Measurements from ENCODE around the gene ZNF821. TPM values are rescaled to one million over a fixed set of nuclear protein-coding genes. Genes with fewer than 3 reads are reported as not detected.

The ZNF821 gene
- total and polyA plus RNA-seq, 2 of the 8 experiments (the other 6 are each of a cell fraction or from before 2014, with no cell fraction given) = 9.5 to 14.1 TPM

GRCh38 chr16:71896764-71897368, 12.9 kb upstream of the ZNF821 start:
- peak overlapping the region; percentile 73 to 87 for H3K4me2 ChIP-seq (ENCODE audit: insufficient read depth in 1 of 2, low read depth in 2 of 2, low read length in 2 of 2)
- H2BK120ac ChIP-seq (replicated peaks; ENCODE audit: low read depth, low read length) = no peak overlapping the region
- ChIA-PET CTCF (ENCODE audit: partially characterized antibody) (interaction anchor here (1.0 to 1.1 kb wide), 2 partner anchors 14 to 77 kb away, joined by 5 read pairs; no protein-coding TSS in a partner anchor), POLR2A (ENCODE audit: partially characterized antibody) (interaction anchor here (0.7 to 5.8 kb wide), 10 partner anchors 8 to 89 kb away, joined by 3 to 70 read pairs (median 6); partner anchors contain the start of genes AP1G1 and ZNF821)
- no peaks in the 10 kb centered on the region for H3K79me1 ChIP-seq (ENCODE audit: low read depth, low read length)
- H3K27me3 ChIP-seq (replicated peaks in 1 of 4; ENCODE audit: control insufficient read depth in 3 of 4, extremely low read depth in 1 of 4, insufficient read depth in 3 of 4, low read length in 3 of 4) = no peaks in the 10 kb centered on the region
- H2BK15ac ChIP-seq (ENCODE audit: low read length) = no peak overlapping the region
- no peak overlapping the region for H3K23ac ChIP-seq (ENCODE audit: insufficient read length)
- H3K4ac ChIP-seq (replicated peaks; ENCODE audit: insufficient read length, low read depth, low read length) = no peak overlapping the region
- H2BK5ac ChIP-seq (ENCODE audit: low read depth, low read length) = no peak overlapping the region
- peak overlapping the region; percentile 90 to 95 (median 94) for H3K4me3 ChIP-seq (ENCODE audit: extremely low read depth in 1 of 4, insufficient read depth in 2 of 4, low read depth in 3 of 4, low read length in 4 of 4)
- H3K23me2 ChIP-seq (ENCODE audit: low read depth, low read length) = peaks cover 10% of the 10 kb centered on the region; the same call in 1 of the 2 replicates
- no peak overlapping the region for H2AFZ ChIP-seq (ENCODE audit: low read length)
- H3K9ac ChIP-seq (replicated peaks in 1 of 4; ENCODE audit: extremely low read depth in 1 of 4, low read depth in 3 of 4, low read length in 3 of 4) = no peak overlapping the region
- no peak overlapping the region for H2AK5ac ChIP-seq (ENCODE audit: low read depth, low read length)
- DNase-seq (ENCODE audit: low read depth in 1 of 2, low spot score in 2 of 2) = no peak
- no peak overlapping the region for H3K14ac ChIP-seq (ENCODE audit: insufficient read length)
- 64% methylated on average over 15 of the region's 15 CpGs; no CpG with 5 or more reads in 1 of the 2 experiments for WGBS, 2 experiments (ENCODE audit: extremely low coverage in 1 of 2, insufficient coverage in 1 of 2, insufficient read length in 1 of 2, insufficient replicate concordance in 2 of 2, low coverage in 1 of 2, low lambda C conversion rate in 2 of 2, missing lambda C conversion rate in 1 of 2)
- H4K8ac ChIP-seq (ENCODE audit: extremely low read depth, insufficient read depth, low read length) = no peak overlapping the region
- no peak overlapping the region for H4K5ac ChIP-seq (ENCODE audit: insufficient read length, low read depth, low read length)
- no peak overlapping the region for H4K91ac ChIP-seq (replicated peaks; ENCODE audit: insufficient read length, low read length)
- FAIRE-seq = no peak
- peaks cover 14 to 15% of the 10 kb centered on the region in 2 experiments for H4K20me1 ChIP-seq (replicated peaks in 1 of 2; ENCODE audit: control insufficient read depth in 1 of 2, insufficient read depth in 2 of 2, low read length in 2 of 2)
- no peak overlapping the region for H3K18ac ChIP-seq (ENCODE audit: extremely low read depth, low read length)
- H3K79me2 ChIP-seq (ENCODE audit: control insufficient read depth in 1 of 2, insufficient read depth in 2 of 2, low read length in 2 of 2) = peaks cover 48 to 66% of the 10 kb centered on the region in 2 experiments
- no peak overlapping the region for H3K27ac ChIP-seq (ENCODE audit: low read depth, low read length)
- H3K36me3 ChIP-seq (ENCODE audit: control insufficient read depth in 2 of 4, insufficient read depth in 4 of 4, low read length in 3 of 4) = peaks cover 0 to 6% (median 0%) of the 10 kb centered on the region in 4 experiments; a peak in 1 of 8 replicates
- H3K56ac ChIP-seq (replicated peaks; ENCODE audit: insufficient read length, low read depth, low read length) = no peak overlapping the region
- no peak overlapping the region for H2BK12ac ChIP-seq (ENCODE audit: low read depth, low read length)
- no peaks in the 10 kb centered on the region for H3K9me3 ChIP-seq (ENCODE audit: insufficient read depth in 2 of 2, low read depth in 1 of 2, low read length in 1 of 2)
- no peaks in the 10 kb centered on the region; a peak in 1 of 7 replicates for H3K4me1 ChIP-seq (replicated peaks in 1 of 4; ENCODE audit: control insufficient read depth in 3 of 4, insufficient read depth in 4 of 4, low read length in 3 of 4)
- no peak overlapping the region for H2BK20ac ChIP-seq (ENCODE audit: low read length)
- no peak for TF ChIP-seq CTCF (IDR thresholded peaks at IDR 0.05; ENCODE audit: control extremely low read depth in 1 of 3, insufficient read depth in 1 of 3, low read depth in 1 of 3, low read length in 3 of 3)
- no peak for TF ChIP-seq RFX5 (IDR thresholded peaks at IDR 0.05; ENCODE audit: borderline replicate concordance, low read depth, low read length)
- no peak for TF ChIP-seq MAFK (IDR thresholded peaks at IDR 0.05; ENCODE audit: low read depth, low read length)
- no peak for TF ChIP-seq EGR1 (IDR thresholded peaks at IDR 0.05; ENCODE audit: borderline replicate concordance, low read depth, low read length)
- TF ChIP-seq GTF2F1 (IDR thresholded peaks at IDR 0.05; ENCODE audit: borderline replicate concordance, low read depth, low read length) = no peak
- TF ChIP-seq BCL11A (IDR thresholded peaks at IDR 0.05; ENCODE audit: low read depth in 2 of 2, low read length in 2 of 2) = no peak
- no peak for TF ChIP-seq SAP30 (IDR thresholded peaks at IDR 0.05; ENCODE audit: insufficient read depth, insufficient replicate concordance, low read length)
- no peak for TF ChIP-seq TAF1 (IDR thresholded peaks at IDR 0.05; ENCODE audit: low read depth, low read length)
- no peak for TF ChIP-seq SUZ12 (IDR thresholded peaks at IDR 0.05; ENCODE audit: low read length)
- TF ChIP-seq HDAC2 (IDR thresholded peaks at IDR 0.05; ENCODE audit: borderline replicate concordance in 1 of 2, low read depth in 2 of 2, low read length in 2 of 2) = no peak
